GM23248 (cell line): ENCODE data around the gene EDIL3.

Experiments used
- EZH2 ChIP-seq: fragments of 200-600 bp; sonication (generic); IDR thresholded peaks from 2 replicates; pipeline ENCODE4 v1.6.1; 2018; ENCODE audit warnings: antibody characterized with exemption, mild to moderate bottlenecking; ENCODE audit not compliant: insufficient read depth, poor library complexity, severe bottlenecking
- EZH2phosphoT487 ChIP-seq: fragments of 200-600 bp; sonication (generic); IDR thresholded peaks from 2 replicates; pipeline ENCODE4 v1.6.1; 2018; ENCODE audit warnings: antibody characterized with exemption, moderate library complexity, mild to moderate bottlenecking, low read depth; ENCODE audit not compliant: insufficient read depth

DNA sequence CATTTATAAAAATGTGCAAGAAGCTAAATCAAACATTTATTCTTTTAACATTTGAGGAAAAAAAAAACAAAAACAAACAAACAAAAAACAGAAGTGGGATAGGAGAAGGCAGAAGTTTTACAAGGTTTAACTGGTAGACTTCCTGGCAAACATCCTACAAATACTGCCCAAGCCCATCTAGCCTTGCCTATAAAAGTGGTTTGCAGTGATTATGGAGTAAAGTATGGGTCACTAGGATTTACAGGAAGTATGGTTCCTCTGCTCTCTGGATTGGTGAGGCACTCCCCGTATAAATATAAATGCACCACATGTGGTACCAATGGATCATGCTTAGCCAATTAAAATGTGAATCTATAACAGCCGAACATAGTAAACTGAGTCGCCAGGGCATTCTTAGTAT lies 291.9 kb downstream of the EDIL3 start:
- no peak for TF ChIP-seq EZH2
- TF ChIP-seq EZH2phosphoT487: no peak
